ENCODE measurements around the gene TTC34.

Gene TTC34

GRCh38 chr1:2595812-2596529, 205.5 kb downstream of the TTC34 start:
- in situ Hi-C loops (cut with HindIII; ENCODE audit: low sequenced_read_pairs) = no loop called here
- no peak for TF ChIP-seq CTCF (IDR thresholded peaks at IDR 0.05; ENCODE audit: low read depth, low read length)
- no peak for DNase-seq (ENCODE audit: low read depth, low spot score)
- no peak overlapping the region for H3K4me3 ChIP-seq (ENCODE audit: low read depth, low read length)

- no peak for DNase-seq (ENCODE audit: low read depth, low spot score)
- in situ Hi-C loops (cut with HindIII; ENCODE audit: low sequenced_read_pairs) = no loop called here
- no peak overlapping the region for H3K4me3 ChIP-seq (ENCODE audit: low read depth, low read length)
- no peak for TF ChIP-seq CTCF (IDR thresholded peaks at IDR 0.05; ENCODE audit: low read depth, low read length)
Observed at GRCh38 chr1:2595261-2595811, 206.2 kb downstream of the TTC34 start.

- no peak overlapping the region for H3K4me3 ChIP-seq (ENCODE audit: low read depth, low read length)
- no peak for DNase-seq (ENCODE audit: low read depth, low spot score)
- no peak for TF ChIP-seq CTCF (IDR thresholded peaks at IDR 0.05; ENCODE audit: low read depth, low read length)
- in situ Hi-C loops (cut with HindIII; ENCODE audit: low sequenced_read_pairs) = no loop called here
Observed at GRCh38 chr1:2594641-2595131, 206.8 kb downstream of the TTC34 start.

- DNase-seq (ENCODE audit: low read depth, low spot score) = peak; percentile 9
- TF ChIP-seq CTCF (IDR thresholded peaks at IDR 0.05; ENCODE audit: low read depth, low read length) = no peak
- no peak overlapping the region for H3K4me3 ChIP-seq (ENCODE audit: low read depth, low read length)
- in situ Hi-C loops (cut with HindIII; ENCODE audit: low sequenced_read_pairs) = no loop called here
Observed at GRCh38 chr1:2594001-2594640, 207.4 kb downstream of the TTC34 start.

- in situ Hi-C loops (cut with HindIII; ENCODE audit: low sequenced_read_pairs) = no loop called here
- no peak for DNase-seq (ENCODE audit: low read depth, low spot score)
- H3K4me3 ChIP-seq (ENCODE audit: low read depth, low read length) = no peak overlapping the region
- no peak for TF ChIP-seq CTCF (IDR thresholded peaks at IDR 0.05; ENCODE audit: low read depth, low read length)
Observed at GRCh38 chr1:2593251-2593878, 208.1 kb downstream of the TTC34 start.

- H3K4me3 ChIP-seq (ENCODE audit: low read depth, low read length) = no peak overlapping the region
- DNase-seq (ENCODE audit: low read depth, low spot score) = no peak
- in situ Hi-C loops (cut with HindIII; ENCODE audit: low sequenced_read_pairs) = no loop called here
- no peak for TF ChIP-seq CTCF (IDR thresholded peaks at IDR 0.05; ENCODE audit: low read depth, low read length)
Observed at GRCh38 chr1:2592672-2593071, 208.8 kb downstream of the TTC34 start.
